Endothelial cell of umbilical vein (primary cell): Measurements from ENCODE around the gene MB21D2. TPM values are rescaled to one million over a fixed set of nuclear protein-coding genes. Genes with fewer than 3 reads are reported as not detected.
A peak's percentile ranks its signal among the peaks of the same experiment; 100 is the strongest.

Experiments
- BruUV-seq: library from RNA; stranded (reverse); fragments of 400-500 nt; replicated peaks from 2 replicates; lab custom pipeline; 2021; lab: Mats Ljungman, UMichigan
- CTCF ChIA-PET: fragments of 300-600, 350-600 bp; sonication (Branson Sonifier 250); formaldehyde crosslinking; loops from one replicate; lab custom pipeline; 2021; ENCODE audit warnings: antibody characterized with exemption, inconsistent platforms; lab: Charles Lee
- POLR2A ChIA-PET: fragments of 300-600, 350-600 bp; sonication (Branson Sonifier 250); formaldehyde crosslinking; loops from one replicate; lab custom pipeline; 2021; ENCODE audit warnings: antibody characterized with exemption, inconsistent platforms; lab: Charles Lee
- DNase-seq: peaks from one replicate; pipeline ENCODE4 v3.0.0-alpha.2; 2011; ENCODE audit warnings: low read depth, low spot score
- FAIRE-seq: peaks from 2 replicates; lab custom pipeline; 2011; peaks lifted over from hg19 to GRCh38; lab: Jason Lieb, UNC
- H2AFZ ChIP-seq: 2 replicates; pipeline ENCODE4 v1.6.0; 2012; ENCODE audit warnings: low read depth, low read length, control low read depth, inconsistent platforms
- H3K27ac ChIP-seq: 2 replicates; pipeline ENCODE4 v1.5.1; 2011; ENCODE audit warnings: low read depth, mild to moderate bottlenecking, control low read depth, low read length, moderate library complexity; ENCODE audit not compliant: insufficient read depth
- H3K27me3 ChIP-seq, 2 experiments: 2 replicates each; pipeline versions ENCODE4 v1.6.0 to v1.6.1; 2011; ENCODE audit warnings: low read length in 2 of 2, mixed read lengths in 1 of 2; ENCODE audit not compliant: control insufficient read depth in 2 of 2, insufficient read depth in 2 of 2
- H3K36me3 ChIP-seq, 2 experiments: 2 replicates in 1 of 2; 3 replicates in 1 of 2; pipeline ENCODE4 v1.5.1; 2011; ENCODE audit warnings: low read length in 2 of 2, mild to moderate bottlenecking in 1 of 2, moderate library complexity in 1 of 2; ENCODE audit not compliant: control insufficient read depth in 2 of 2, insufficient read depth in 2 of 2; ENCODE audit errors: extremely low read depth in 1 of 2
- H3K4me1 ChIP-seq: 3 replicates; pipeline ENCODE4 v1.5.1; 2011; ENCODE audit warnings: mild to moderate bottlenecking, low read length; ENCODE audit not compliant: control insufficient read depth, insufficient read depth; ENCODE audit errors: extremely low read depth
- H3K4me2 ChIP-seq: 2 replicates; pipeline ENCODE4 v1.6.1; 2011; ENCODE audit warnings: low read length, control low read depth, mixed read lengths; ENCODE audit not compliant: insufficient read depth
- H3K4me3 ChIP-seq, 3 experiments: fragments of 200-600 bp in 1 of 3; sonication (generic), shearing (Covaris generic) in 1 of 3; replicated peaks in 1 of 3; 2 replicates each; pipeline ENCODE4 v1.5.1; 2011 to 2016; ENCODE audit warnings: control low read depth in 3 of 3, low read length in 3 of 3, mild to moderate bottlenecking in 2 of 3, inconsistent platforms in 1 of 3, low read depth in 1 of 3, moderate library complexity in 1 of 3; ENCODE audit not compliant: insufficient read depth in 1 of 3
- H3K79me2 ChIP-seq: 2 replicates; pipeline ENCODE4 v1.6.0; 2012; ENCODE audit warnings: low read length, inconsistent platforms; ENCODE audit not compliant: control insufficient read depth, insufficient read depth
- H3K9ac ChIP-seq: replicated peaks from 2 replicates; pipeline ENCODE3; 2011; ENCODE audit warnings: low read length, control low read depth; ENCODE audit not compliant: insufficient read depth; ENCODE audit errors: extremely low read depth
- H3K9me1 ChIP-seq: replicated peaks from 3 replicates; pipeline ENCODE4 v1.6.0; 2011; ENCODE audit warnings: mild to moderate bottlenecking, low read length; ENCODE audit not compliant: control insufficient read depth, insufficient read depth; ENCODE audit errors: extremely low read depth
- H3K9me3 ChIP-seq: replicated peaks from 2 replicates; pipeline ENCODE4 v1.5.1; 2012; ENCODE audit warnings: low read length, inconsistent platforms; ENCODE audit not compliant: control insufficient read depth, insufficient read depth
- H4K20me1 ChIP-seq: replicated peaks from 2 replicates; pipeline ENCODE3; 2011; ENCODE audit warnings: mild to moderate bottlenecking, low read length; ENCODE audit not compliant: control insufficient read depth, insufficient read depth; ENCODE audit errors: extremely low read depth
- CTCF ChIP-seq, 2 donors: IDR thresholded peaks; 1 replicate in 1 of 2; 2 replicates in 1 of 2; pipeline ENCODE4 v1.5.1; 2011; ENCODE audit warnings: low read length in 2 of 2, mild to moderate bottlenecking in 2 of 2, moderate library complexity in 2 of 2, control low read depth in 1 of 2, inconsistent platforms in 1 of 2, low read depth in 1 of 2; ENCODE audit not compliant: insufficient read depth in 1 of 2; ENCODE audit errors: extremely low read depth in 1 of 2
- EZH2 ChIP-seq: IDR thresholded peaks from 2 replicates; pipeline ENCODE4 v1.6.1; 2012; ENCODE audit warnings: borderline replicate concordance, low read depth, mild to moderate bottlenecking, moderate library complexity, low read length, inconsistent platforms; ENCODE audit not compliant: severe bottlenecking
- FOS ChIP-seq: IDR thresholded peaks from 2 replicates; pipeline ENCODE4 v1.6.1; 2011; ENCODE audit warnings: mild to moderate bottlenecking, low read length, moderate library complexity, borderline replicate concordance; ENCODE audit not compliant: insufficient read depth
- GATA2 ChIP-seq: IDR thresholded peaks from 2 replicates; pipeline ENCODE4 v1.7.0; 2011; ENCODE audit warnings: low read depth, mild to moderate bottlenecking, moderate library complexity, mixed read lengths, low read length; ENCODE audit not compliant: insufficient read length, insufficient read depth
- JUN ChIP-seq: IDR thresholded peaks from 2 replicates; pipeline ENCODE4 v1.6.1; 2011; ENCODE audit warnings: borderline replicate concordance, low read depth; ENCODE audit not compliant: insufficient read length, insufficient read depth
- MYC ChIP-seq: IDR thresholded peaks from one replicate; pipeline ENCODE4 v1.6.1; 2011; ENCODE audit warnings: mild to moderate bottlenecking, low read depth, low read length
- POLR2A ChIP-seq: IDR thresholded peaks from 2 replicates; pipeline ENCODE4 v1.6.1; 2012; ENCODE audit warnings: low read depth, mild to moderate bottlenecking, control low read depth, low read length
- POLR2AphosphoS5 ChIP-seq: IDR thresholded peaks from 2 replicates; pipeline ENCODE4 v1.6.1; 2012; ENCODE audit warnings: low read depth, mild to moderate bottlenecking, control low read depth, low read length, moderate library complexity; ENCODE audit not compliant: insufficient read depth
- dilution Hi-C: fragments of 300-500 bp; cut with MboI; formaldehyde crosslinking; loops from one replicate; pipeline ENCODE4 v1.15.0; 2019; ENCODE audit warnings: low sequenced_read_pairs; ENCODE audit not compliant: extremely low pct_ligation_motif_present
- intact Hi-C: fragments of 100-400 bp; cut with micrococcal nuclease; formaldehyde crosslinking; loops from one replicate; pipeline ENCODE4 v1.10.0; 2022
- polyA plus RNA-seq, 4 experiments: library from polyadenylated mRNA; depleted of rRNA in 3 of 4; stranded (reverse) in 3 of 4; unstranded in 1 of 4; fragments of >200 nt; gene quantifications; 2 replicates each; pipeline versions ENCODE4 v1.2.1 to v1.2.3, GENCODE V29; 2011 to 2012; ENCODE audit warnings: missing spikeins in 1 of 4
- total RNA-seq: library from RNA; stranded (reverse); gene quantifications from 2 replicates; pipeline ENCODE4 v1.2.3, GENCODE V29; 2021
- TF ChIP-seq, protein P1 (sequence below): IDR thresholded peaks from 2 replicates; pipeline ENCODE4 v1.6.1; 2011; ENCODE audit not compliant: insufficient read depth, insufficient read length

Gene MB21D2
- total and polyA plus RNA-seq, 2 donors (not counting 3 experiments of a cell fraction or from before 2014, with no cell fraction given): 6.7 to 7.4 TPM

DNA sequence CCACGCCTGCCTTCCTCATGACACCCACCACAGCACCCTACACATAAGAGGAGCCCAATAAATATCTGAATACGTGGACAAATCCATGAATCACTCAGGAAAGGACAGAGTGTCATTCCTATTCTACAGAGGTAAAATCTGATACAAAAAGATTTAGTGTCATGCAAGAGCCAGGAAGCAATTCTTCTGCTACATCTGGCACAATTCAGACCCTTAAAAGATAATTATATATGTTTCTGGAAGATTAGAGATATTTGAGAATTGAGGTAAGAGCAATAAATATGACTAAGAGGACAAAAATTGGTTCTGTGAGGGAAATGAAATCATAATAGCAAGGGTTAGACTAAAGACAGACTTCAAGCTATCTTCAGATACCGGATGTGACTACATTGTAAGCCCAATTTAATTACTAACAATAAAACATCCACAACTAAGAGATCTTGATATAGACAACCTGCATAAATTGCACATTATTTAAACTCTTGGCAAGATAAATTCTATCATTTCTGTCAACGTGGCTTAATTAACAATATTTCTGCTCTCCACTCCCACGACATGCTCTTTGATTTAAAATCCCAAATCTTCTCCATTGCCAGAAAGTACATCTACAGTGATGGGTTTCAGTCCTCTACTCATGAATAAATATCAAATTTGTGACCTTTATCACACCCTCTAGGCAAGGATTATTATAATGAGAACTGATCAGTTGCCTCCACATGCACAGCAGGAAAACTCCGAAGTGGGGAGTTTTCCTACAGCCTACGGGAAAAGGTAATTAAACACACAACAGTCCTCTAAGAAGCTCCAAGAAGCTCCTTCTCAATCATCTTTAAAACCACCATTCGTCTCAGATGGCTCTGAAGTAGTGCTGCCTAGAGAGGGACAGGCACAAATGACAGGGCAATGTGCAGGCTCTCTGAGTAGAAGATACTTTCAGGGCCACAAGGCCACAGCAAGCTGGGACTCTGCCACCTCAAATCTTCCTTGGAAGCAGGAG, 32.6 kb downstream of the MB21D2 start:
- Histone ChIP-seq H3K4me3 (no peak overlapping the region), H3K4me2 (peak overlapping the region; percentile 73), H3K9me3 (no peaks in the 10 kb centered on the region), H3K27me3 (no peaks in the 10 kb centered on the region), H4K20me1 (no peaks in the 10 kb centered on the region), H3K9me1 (no peaks in the 10 kb centered on the region), H3K27ac (peak overlapping the region; percentile 91), H3K9ac (peak overlapping the region; percentile 58), H3K4me1 (peaks cover 75% of the 10 kb centered on the region), H2AFZ (no peak overlapping the region), H3K79me2 (no peaks in the 10 kb centered on the region), H3K36me3 (no peaks in the 10 kb centered on the region)
- intact Hi-C loops (loop anchor here (1.0 to 5.0 kb wide), 6 partner anchors 32 to 1533 kb away; partner anchors contain the start of genes MB21D2 and OPA1), dilution Hi-C loops (no loop called here)
- TF ChIP-seq, protein P1, sequence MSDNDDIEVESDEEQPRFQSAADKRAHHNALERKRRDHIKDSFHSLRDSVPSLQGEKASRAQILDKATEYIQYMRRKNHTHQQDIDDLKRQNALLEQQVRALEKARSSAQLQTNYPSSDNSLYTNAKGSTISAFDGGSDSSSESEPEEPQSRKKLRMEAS: no peak
- TF ChIP-seq GATA2: peak; percentile 86
- TF ChIP-seq EZH2: no peak
- TF ChIP-seq JUN: peak; percentile 89
- peak; percentile 81 for TF ChIP-seq FOS
- TF ChIP-seq CTCF (IDR thresholded peaks at IDR 0.05; ENCODE audit: extremely low read depth in 1 of 2, insufficient read depth in 1 of 2, low read depth in 1 of 2, low read length in 2 of 2): no peak
- no peak for TF ChIP-seq POLR2A
- no peak for TF ChIP-seq POLR2AphosphoS5
- no peak for TF ChIP-seq MYC
- ChIA-PET CTCF (interaction anchor here (0.6 to 1.4 kb wide), 3 partner anchors 8 to 33 kb away, joined by 3 to 6 read pairs (median 4); partner anchors contain the start of gene MB21D2), POLR2A (interaction anchor here (1.4 kb wide), 1 partner anchor 33 kb away, joined by 6 read pairs; the partner anchor contains the start of gene MB21D2)
- TSS peak; percentile 65 for BruUV-seq
- peak; percentile 79 for FAIRE-seq
- peak; percentile 66 for DNase-seq
